Cerebellar nuclear complex (tissue), 1 donor: ENCODE results near the gene RHOH.

Source experiments
- DNase-seq, 2 experiments: peaks; one replicate each; lab custom pipeline; 2025; lab: John Stamatoyannopoulos, UW

Gene RHOH

DNA sequence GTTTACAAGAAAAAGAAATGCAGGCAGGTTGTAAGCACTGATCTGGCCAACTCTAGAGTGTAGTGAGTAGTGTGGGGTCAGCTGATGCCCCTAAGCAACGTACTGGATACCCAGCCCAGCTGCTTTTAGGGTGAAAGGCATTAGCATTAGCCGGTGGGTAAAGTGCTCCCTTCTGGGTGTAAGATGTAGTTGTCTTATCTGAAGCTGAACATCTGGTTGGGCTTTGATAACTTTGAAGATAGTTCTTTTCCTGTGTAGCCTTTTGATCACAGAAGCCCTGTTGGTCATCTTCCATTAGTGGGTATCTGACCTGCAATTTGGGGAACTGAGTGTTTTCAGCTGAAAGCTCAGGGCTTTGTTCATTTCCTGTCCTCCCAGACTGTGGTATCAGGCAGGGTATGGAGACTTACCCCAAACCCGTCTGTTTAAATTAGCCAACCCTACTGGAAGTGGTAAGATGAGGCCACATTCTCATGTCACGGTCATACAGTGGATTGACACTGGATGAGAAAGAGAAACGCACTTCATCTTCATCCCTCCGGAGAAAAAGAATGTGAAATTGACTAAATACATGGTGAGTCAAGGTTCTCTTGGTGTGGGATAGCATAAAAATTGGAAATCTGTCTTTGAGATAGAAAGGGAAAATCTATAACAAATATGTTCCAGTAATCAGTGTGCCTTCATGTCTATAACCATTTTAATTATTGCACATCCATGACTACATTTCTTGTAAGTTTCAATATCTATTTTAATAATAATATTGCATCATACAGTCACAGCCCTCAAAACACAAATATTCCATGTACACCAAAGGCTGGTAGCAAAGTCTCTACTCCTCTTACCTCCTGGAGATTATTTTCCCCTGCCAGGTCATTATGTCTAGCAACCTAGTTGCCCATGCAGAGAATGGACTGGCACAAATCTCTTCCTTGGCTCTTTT lies 8.7 kb downstream of the RHOH start:
- no peak for DNase-seq

- DNase-seq: no peak
Observed at GRCh38 chr4:40206426-40206825, 9.6 kb downstream of the RHOH start.

GRCh38 chr4:40209401-40209800 lies 12.6 kb downstream of the RHOH start:
- DNase-seq: no peak

DNA sequence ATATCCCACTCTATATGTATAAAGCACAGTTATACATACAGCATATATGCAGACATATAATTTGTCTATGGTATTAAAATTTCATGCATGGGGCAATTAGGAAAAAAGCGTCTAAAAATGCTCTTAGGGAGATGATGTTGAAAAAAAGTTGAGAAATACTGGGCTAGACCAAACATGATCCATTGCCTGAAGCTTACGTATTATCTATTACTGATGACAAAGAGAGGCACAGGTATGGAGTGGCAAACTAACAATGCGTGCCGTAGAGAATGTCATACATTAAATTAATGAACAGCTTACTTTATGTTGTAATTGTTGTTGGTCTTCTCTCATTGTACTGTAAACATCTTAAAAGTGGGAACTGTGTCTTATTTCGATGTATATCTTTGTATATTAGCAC lies 13.9 kb downstream of the RHOH start:
- DNase-seq: no peak

DNA sequence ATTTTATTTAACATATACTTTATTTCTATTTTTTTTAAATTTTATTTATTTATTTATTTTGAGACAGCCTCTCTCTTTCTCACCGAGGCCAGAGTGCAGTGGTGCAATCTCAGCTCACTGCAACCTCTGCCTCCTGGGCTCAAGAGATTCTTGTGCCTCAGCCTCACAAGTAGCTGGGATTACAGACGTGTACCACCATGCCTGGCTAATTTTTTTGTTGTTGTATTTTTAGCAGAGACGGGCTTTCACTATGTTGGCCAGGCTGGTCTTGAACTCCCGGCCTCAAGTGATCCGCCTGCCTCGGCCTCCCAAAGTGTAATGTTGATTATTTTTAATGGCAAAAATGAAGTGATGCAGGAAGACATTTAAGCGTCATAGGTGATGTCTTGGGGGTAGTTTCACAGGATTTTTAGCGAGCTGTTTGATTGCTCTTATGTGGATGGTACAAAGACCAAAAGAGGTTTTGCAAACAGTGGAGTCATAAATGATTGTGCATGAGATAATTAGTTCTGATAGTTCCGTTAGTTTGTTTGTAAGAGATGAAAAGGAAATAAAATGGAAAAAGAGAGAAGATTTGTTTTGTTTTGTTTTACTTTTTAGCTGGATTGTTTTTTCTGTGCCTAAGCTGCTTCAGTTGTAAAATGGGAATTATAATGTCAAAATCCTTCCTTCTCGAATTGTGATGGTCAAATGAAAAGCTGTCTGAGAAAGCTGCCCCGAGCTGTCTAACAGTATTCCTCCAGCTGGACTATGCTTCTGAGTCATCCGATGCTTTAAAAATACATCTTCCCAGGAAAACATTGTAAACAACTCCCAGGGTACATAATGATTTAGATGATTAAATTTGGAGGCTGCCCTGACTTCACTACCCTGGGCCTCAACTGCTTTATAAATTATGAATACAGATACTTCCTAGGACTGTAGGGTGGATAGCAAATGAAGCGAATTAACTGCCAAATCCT lies 14.7 kb downstream of the RHOH start:
- no peak for DNase-seq

DNA sequence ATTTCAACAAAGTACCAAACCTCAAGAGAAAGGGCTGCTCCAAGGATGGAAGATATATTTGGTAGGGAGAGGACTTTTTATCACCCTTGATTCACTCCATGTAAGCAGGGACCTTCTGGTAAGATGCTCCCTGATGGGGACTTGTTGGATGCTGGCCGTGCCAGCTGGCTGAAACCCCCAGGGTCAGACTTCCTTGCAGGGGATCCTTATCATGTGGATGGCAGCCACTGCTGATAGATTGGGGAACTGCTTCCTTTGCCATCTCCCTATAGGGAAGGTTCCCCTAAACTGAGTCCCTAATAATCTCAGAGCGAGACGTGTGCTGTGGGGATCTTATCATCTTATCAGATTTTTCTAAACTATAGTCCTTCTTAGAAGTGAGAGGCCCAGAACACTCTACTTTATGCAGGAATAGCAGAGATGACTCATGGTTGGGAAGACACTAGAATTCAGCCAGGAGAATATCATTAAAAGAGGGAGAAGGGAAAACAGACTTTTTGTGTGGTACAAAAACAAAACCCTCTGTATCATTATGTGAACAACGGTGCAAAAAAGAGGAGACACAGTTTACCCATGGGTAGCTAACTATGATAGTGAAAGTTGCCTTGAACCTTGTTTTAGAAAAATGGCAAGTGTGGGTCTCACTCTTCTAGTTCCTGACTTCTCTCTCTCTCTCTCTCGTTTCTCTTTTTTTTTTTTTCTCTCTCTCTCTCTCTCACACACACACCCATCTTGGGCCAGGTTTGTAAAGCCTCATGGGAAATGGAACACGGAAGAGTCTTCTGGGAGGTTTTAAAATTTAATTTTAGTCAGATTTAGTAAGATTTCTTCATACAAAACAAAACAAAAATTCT lies 16.1 kb downstream of the RHOH start:
- no peak for DNase-seq

- no peak for DNase-seq
Observed at GRCh38 chr4:40214038-40214437, 17.2 kb downstream of the RHOH start.

DNA sequence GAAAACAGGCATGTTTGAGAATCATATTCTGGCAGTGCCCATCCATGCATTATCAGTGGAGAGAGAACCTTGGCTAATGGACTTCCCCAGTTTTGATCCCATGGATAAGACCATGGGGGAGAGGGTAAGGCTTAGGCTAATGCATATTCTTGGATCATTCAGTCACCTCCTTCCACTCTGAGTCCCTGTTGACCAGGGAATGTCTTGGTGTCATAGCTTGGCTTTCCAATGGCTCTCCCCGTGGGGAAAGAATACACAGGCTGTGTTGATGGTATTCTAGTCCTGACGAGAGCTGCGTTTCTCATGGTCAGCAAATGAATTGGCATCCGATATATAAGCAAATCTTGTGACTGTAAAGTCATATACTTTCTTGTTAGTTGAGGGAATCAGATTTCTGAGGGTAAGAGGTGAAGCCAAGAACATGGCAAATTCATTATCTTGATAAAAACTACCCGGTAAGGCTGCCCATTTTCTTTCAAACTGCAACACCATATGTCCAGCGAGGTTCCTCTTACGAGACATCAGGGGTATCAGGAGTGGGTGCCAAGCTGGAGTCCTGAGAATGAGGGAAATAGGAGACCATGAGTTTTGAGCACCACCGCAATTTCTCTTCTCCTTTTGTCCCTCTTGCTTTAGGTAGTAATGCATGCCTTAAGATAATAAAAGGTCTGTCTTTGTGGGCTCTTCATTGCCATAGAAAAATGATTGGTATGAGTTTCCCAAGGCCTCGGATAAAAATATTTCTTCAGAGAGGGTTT lies 18.0 kb downstream of the RHOH start:
- no peak for DNase-seq

DNA sequence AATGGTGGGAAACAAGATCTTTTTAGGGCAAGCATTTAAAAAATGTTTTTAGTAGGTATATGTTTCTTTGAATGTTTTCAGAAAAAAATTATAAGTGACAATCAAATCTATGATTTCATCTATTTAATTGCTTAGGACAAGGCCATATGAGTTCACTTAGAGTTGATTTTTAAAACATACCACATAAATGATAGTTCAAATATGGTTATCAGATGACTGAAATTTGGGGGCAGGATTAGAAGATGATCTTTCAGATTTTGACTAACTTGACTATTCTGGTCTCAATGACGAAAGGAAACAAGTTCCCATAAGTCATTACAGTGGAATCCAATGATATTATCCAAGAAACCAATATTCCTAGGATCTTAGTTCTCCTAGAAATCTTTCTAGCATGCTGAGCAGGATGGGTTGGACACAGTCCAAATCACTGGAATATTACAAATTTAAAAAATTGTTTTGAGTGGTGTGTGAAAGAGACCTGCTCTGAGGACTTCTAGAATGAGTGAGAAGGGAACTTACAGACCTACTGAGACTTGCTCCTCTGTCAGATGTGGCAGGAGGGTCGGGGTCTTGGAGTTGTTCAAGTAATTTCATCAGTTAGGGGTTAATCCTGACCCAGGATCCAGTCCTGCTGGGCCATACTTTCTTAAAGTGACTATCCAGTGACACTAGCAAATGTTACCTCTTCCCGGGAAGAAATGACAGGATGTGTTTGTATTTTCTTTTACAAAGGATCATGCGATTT lies 20.0 kb downstream of the RHOH start:
- no peak for DNase-seq

DNA sequence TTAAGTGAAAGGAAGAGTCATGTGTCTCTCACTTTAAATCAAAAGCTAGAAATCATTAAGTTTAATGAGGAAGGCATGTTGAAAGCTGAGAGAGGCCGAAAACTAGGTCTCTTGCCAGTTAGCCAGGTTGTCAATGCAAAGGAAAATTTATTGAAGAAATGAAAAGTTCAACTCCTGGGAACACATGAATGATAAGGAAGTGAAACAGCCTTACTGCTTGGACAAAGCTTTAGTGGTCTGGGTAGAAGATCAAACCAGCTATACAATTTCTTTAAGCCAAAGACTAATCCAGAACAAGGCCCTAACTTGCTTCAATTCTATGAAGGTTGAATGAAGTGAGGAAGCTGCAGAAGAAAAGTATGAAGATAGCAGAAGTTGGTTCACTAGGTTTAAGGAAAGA lies 24.9 kb downstream of the RHOH start:
- no peak for DNase-seq

GRCh38 chr4:40223343-40223742 lies 26.5 kb downstream of the RHOH start:
- DNase-seq: no peak

DNA sequence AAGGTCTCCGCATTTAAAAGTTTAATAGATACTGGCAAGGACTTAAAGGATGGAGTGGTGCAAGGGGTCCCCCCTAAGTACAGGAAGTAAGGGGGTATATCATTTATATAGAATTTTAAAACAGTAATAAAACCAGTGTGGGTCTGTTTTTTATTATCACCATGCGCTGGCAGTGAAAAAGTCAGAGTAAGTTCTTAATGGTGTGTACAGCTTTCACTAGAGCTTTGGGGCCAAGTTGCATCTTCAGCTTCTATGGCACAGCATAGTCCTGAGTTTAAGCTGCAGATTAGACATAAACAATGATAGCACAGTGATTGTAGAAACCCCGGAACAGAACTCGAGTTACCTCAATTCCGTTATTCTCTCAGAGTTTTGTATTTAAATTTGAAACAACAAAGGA lies 27.6 kb downstream of the RHOH start:
- no peak for DNase-seq

DNA sequence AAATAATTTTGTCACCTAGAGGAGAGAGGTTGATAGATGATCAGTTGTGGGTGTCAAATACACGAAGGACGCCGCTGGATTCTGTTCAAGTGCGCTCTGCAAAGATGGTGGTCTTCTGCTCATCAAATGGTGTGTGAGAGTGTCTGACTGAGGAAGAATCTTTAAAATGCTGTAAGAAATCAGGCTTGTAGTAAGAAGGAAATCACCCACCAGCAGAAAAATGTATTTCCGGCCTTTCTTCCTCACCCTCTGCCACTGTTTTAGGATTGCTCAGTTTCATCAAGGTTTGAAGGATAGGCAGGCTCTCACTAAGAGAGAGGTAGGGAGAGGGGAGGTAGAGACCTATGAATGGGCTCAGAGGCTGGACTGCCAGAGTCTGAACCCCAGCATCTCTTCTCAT lies 28.7 kb downstream of the RHOH start:
- DNase-seq: no peak

DNA sequence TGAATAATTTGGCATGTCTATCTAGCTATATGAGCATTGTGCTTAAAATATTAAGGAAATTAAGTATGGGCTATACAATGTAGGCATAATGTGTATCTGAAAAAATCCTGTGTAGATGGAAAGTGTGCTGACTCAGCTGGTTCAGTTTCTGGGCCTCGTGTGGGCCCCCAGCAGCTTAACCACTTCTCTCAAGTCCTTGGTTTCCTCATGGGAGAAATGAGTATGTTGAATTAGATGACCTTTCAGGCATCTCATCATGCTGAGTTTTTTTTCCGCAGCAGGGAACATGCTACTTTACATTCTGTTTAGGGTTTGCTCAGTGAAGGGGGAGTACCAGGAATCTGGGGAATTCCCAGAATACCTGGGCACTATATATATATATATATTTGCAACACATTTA lies 30.5 kb downstream of the RHOH start:
- no peak for DNase-seq

GRCh38 chr4:40228497-40229365 lies 31.9 kb downstream of the RHOH start:
- DNase-seq: no peak

- DNase-seq: no peak
Observed at GRCh38 chr4:40231316-40231863, 34.6 kb downstream of the RHOH start.

DNA sequence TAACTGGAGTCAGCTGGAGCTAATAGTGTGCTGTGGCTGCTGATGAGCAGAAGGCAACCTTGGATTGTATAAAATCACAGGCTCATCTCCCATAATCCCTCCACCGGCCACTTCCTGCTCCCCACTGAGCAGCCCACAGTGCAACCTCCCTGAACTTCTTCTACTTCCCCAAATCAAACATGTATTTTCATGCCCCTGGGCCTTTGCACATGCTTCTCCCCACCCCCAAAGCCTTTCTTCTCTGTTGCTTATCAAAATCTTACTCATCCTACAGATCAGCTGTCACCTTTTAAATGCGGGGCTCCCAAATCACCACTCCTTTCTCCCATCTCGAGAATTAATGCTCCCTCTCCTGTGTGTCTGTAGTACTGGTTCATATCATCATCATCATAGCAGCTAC lies 35.8 kb downstream of the RHOH start:
- no peak for DNase-seq

DNA sequence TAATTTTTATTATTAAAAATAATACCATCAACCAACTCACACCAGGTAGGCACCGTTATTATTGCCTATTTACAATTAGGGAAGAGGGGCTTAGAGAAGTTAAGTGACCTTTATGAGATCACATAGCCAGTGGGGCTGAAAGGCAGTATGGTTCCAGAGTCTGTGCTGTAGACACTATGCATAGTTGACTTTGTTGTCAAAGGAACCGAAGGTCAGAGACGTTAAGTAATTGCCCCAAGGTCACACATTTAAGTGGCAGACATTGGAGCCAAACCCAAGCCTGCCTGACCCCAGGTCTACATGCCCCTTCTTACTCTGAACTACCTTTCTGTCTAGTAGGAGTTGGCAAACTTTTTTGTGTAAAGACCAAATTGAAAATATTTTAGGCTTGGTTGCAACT lies 36.4 kb downstream of the RHOH start:
- no peak for DNase-seq

DNA sequence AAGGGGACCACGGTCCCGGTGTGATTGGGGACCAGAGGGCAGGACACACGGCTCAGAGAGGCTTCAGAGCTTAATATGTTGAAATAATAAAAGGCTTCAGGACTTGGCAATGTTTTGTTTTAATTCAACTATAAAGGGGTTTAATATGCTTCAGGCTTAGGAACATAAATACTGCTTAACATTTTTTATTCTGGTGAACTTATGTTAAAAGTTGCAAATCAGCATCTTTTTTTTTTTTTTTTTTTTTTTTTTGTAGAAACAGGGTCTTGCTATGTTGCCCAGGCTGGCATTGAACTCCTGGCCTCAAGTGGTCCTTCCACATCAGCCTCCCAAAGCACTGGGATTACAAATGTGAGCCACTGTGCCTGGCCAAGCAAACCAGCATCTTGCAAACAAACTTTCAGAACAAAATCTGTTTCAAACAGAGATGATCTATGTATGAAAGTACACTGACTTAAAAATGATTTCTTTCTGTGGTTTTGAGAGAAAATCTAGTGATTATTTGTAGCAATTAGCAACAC lies 37.7 kb downstream of the RHOH start:
- DNase-seq: no peak
